Mesendoderm (in vitro differentiated cells): ENCODE results near the gene EGR1. TPM values are rescaled to one million over a fixed set of nuclear protein-coding genes. Genes with fewer than 3 reads are reported as not detected.

Experiments used
- DNase-seq: peaks from one replicate; pipeline ENCODE4 v3.0.0; 2013
- H2AK5ac ChIP-seq: 2 replicates; pipeline ENCODE4 v1.6.1; 2013; ENCODE audit warnings: low read length, inconsistent platforms
- H2BK120ac ChIP-seq: 2 replicates; pipeline ENCODE4 v1.6.1; 2013; ENCODE audit warnings: low read depth, mild to moderate bottlenecking, low read length, moderate library complexity, mixed read lengths
- H2BK15ac ChIP-seq: replicated peaks from 2 replicates; pipeline ENCODE4 v1.6.1; 2013; ENCODE audit warnings: low read depth, mild to moderate bottlenecking, moderate library complexity
- H2BK5ac ChIP-seq: 2 replicates; pipeline ENCODE4 v1.6.1; 2013; ENCODE audit warnings: low read length, inconsistent platforms
- H3K18ac ChIP-seq: 2 replicates; pipeline ENCODE4 v1.6.1; 2013; ENCODE audit warnings: mild to moderate bottlenecking, low read length, mixed read lengths
- H3K23ac ChIP-seq: one replicate; pipeline ENCODE4 v1.6.1; 2013; ENCODE audit warnings: low read length
- H3K27ac ChIP-seq: 2 replicates; pipeline ENCODE4 v1.5.1; 2013; ENCODE audit warnings: low read depth, mild to moderate bottlenecking, inconsistent platforms, low read length, moderate library complexity
- H3K27me3 ChIP-seq: 2 replicates; pipeline ENCODE4 v1.6.1; 2013; ENCODE audit warnings: low read length, control low read depth, mild to moderate bottlenecking, inconsistent platforms; ENCODE audit not compliant: insufficient read depth, poor library complexity
- H3K36me3 ChIP-seq: 2 replicates; pipeline ENCODE4 v1.6.1; 2013; ENCODE audit warnings: low read length, inconsistent platforms; ENCODE audit not compliant: control insufficient read depth, insufficient read depth
- H3K4ac ChIP-seq: one replicate; pipeline ENCODE4 v1.6.1; 2013; ENCODE audit warnings: low read depth, mild to moderate bottlenecking, low read length, moderate library complexity
- H3K4me1 ChIP-seq: 2 replicates; pipeline ENCODE4 v1.6.1; 2013; ENCODE audit warnings: low read depth, low read length, inconsistent platforms; ENCODE audit not compliant: control insufficient read depth
- H3K4me2 ChIP-seq: 2 replicates; pipeline ENCODE4 v1.6.1; 2013; ENCODE audit warnings: low read length
- H3K4me3 ChIP-seq: 2 replicates; pipeline ENCODE4 v1.5.1; 2013; ENCODE audit warnings: mild to moderate bottlenecking, low read length
- H3K56ac ChIP-seq: one replicate; pipeline ENCODE4 v1.6.1; 2013; ENCODE audit warnings: low read length
- H3K79me1 ChIP-seq: 2 replicates; pipeline ENCODE4 v1.6.1; 2013; ENCODE audit warnings: low read length, inconsistent platforms
- H3K79me2 ChIP-seq: 2 replicates; pipeline ENCODE4 v1.6.1; 2013; ENCODE audit warnings: mild to moderate bottlenecking, low read length; ENCODE audit not compliant: control insufficient read depth, insufficient read depth
- H3K9ac ChIP-seq: 2 replicates; pipeline ENCODE4 v1.6.1; 2013; ENCODE audit warnings: low read length, inconsistent platforms
- H4K5ac ChIP-seq: one replicate; pipeline ENCODE4 v1.6.1; 2013; ENCODE audit warnings: low read length
- H4K8ac ChIP-seq: one replicate; pipeline ENCODE4 v1.6.1; 2013; ENCODE audit warnings: low read depth, mild to moderate bottlenecking, control low read depth, low read length, moderate library complexity
- WGBS: extraction: QIAGEN DNeasy Blood & Tissue Kit; methylation state at CpG from one replicate; pipeline ENCODE4 v1.1.7; 2013; ENCODE audit warnings: low lambda C conversion rate, missing lambda C conversion rate; ENCODE audit not compliant: insufficient coverage; ENCODE audit errors: extremely low coverage; 5-methylcytosine and 5-hydroxymethylcytosine counted together
- small RNA-seq: library from polyadenylated mRNA; stranded (forward); fragments of <200 nt; extraction: miRNeasy Mini kit (QIAGEN cat#:217004); gene quantifications from one replicate; pipeline ENCODE3, GENCODE V24; 2013; ENCODE audit not compliant: insufficient read depth

EGR1 gene

GRCh38 chr5:138515556-138516245 lies 50.4 kb downstream of the EGR1 start:
- no peak for DNase-seq
- Histone ChIP-seq H2BK120ac (no peak overlapping the region), H3K79me1 (peaks cover 4% of the 10 kb centered on the region), H3K36me3 (peaks cover 5% of the 10 kb centered on the region), H2BK5ac (no peak overlapping the region), H4K8ac (no peak overlapping the region), H3K4me1 (no peaks in the 10 kb centered on the region), H3K27ac (no peak overlapping the region), H3K23ac (no peak overlapping the region), H2BK15ac (no peak overlapping the region), H3K56ac (no peak overlapping the region), H2AK5ac (no peak overlapping the region), H4K5ac (no peak overlapping the region), H3K4ac (no peak overlapping the region), H3K4me2 (no peak overlapping the region), H3K4me3 (no peak overlapping the region), H3K27me3 (no peaks in the 10 kb centered on the region), H3K9ac (no peak overlapping the region), H3K79me2 (peaks cover 12% of the 10 kb centered on the region), H3K18ac (no peak overlapping the region)
- WGBS = no CpG with 5 or more reads among the region's 3 CpGs

GRCh38 chr5:138517437-138517836 lies 52.2 kb downstream of the EGR1 start:
- Histone ChIP-seq H3K4me1 (no peaks in the 10 kb centered on the region), H3K18ac (no peak overlapping the region), H3K27me3 (no peaks in the 10 kb centered on the region), H3K23ac (no peak overlapping the region), H2BK15ac (no peak overlapping the region), H3K36me3 (peaks cover 3% of the 10 kb centered on the region), H2AK5ac (no peak overlapping the region), H3K4me2 (no peak overlapping the region), H4K8ac (no peak overlapping the region), H2BK120ac (no peak overlapping the region), H3K4ac (no peak overlapping the region), H3K9ac (no peak overlapping the region), H3K4me3 (no peak overlapping the region), H3K56ac (no peak overlapping the region), H3K79me2 (peaks cover 23% of the 10 kb centered on the region), H2BK5ac (no peak overlapping the region), H4K5ac (no peak overlapping the region), H3K79me1 (peaks cover 6% of the 10 kb centered on the region), H3K27ac (no peak overlapping the region)
- DNase-seq = no peak
- WGBS = no CpG with 5 or more reads among the region's 4 CpGs

Small RNAs within 50 kb of the gene (small RNA-seq; reads per million reads assigned to genes)
- gene AC113403.1 = not detected
